Measurements from ENCODE around the gene DHX40.

Gene DHX40

DNA sequence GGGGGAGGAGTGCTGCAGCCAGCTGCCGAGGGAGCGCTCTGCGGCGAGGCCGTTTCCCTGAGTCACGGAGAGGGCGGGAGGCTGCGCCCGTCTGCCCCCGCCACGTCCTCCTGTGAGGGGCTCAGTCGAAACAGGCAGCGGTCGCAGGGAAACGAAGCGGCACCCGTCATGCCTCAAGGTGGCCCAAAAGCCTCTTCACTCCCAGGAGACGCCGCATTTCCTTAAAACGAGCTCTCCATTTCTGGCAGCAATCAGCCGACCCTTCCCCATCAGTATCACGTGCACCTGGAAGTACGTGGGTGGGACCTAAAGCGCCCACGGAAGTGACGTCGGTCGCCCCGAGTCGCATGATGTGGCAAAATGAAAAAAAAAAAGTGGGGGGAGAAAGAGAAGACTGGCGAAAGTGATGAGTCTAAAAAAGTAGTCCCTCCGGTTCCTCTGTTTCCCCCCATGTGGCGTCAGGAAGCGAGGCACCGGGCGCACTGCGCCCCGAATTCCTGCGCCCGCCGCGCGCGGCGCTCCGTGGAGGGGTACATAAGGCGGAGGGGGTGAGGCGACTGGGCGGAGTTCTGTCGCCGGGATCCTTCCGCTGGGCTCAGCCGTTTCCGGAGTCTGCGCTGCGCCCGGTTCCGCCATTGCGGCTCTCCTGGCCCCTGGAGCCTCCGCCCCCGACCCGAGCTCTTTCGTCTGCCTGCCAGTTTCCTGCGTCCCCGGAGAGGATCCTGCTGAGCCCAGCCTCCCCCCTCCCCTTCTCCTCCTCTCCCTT is 54.1 kb downstream of the DHX40 start, which contains the start of gene CLTC:
Gene CLTC, plus strand, starts transcription at position 598 of the 766 bp plus-strand sequence. CDS start 237 bp downstream, outside the sequence.
- peak within 1 kb of the TSS; percentile 70 to 79 for H3K4me3 ChIP-seq (ENCODE audit: low read depth in 1 of 2, low read length in 2 of 2)
- H3K36me3 ChIP-seq (ENCODE audit: insufficient read depth, low read length): peaks cover 14% of the 10 kb centered on the region
- H3K4me2 ChIP-seq (ENCODE audit: insufficient read depth, low read length): peak within 1 kb of the TSS; percentile 91
- H3K79me2 ChIP-seq (ENCODE audit: insufficient read depth, low read length): peaks cover 68% of the 10 kb centered on the region
- TF ChIP-seq EZH2 (IDR thresholded peaks at IDR 0.05; ENCODE audit: borderline replicate concordance, low read depth, low read length, severe bottlenecking): no peak
- TF ChIP-seq, protein P1, sequence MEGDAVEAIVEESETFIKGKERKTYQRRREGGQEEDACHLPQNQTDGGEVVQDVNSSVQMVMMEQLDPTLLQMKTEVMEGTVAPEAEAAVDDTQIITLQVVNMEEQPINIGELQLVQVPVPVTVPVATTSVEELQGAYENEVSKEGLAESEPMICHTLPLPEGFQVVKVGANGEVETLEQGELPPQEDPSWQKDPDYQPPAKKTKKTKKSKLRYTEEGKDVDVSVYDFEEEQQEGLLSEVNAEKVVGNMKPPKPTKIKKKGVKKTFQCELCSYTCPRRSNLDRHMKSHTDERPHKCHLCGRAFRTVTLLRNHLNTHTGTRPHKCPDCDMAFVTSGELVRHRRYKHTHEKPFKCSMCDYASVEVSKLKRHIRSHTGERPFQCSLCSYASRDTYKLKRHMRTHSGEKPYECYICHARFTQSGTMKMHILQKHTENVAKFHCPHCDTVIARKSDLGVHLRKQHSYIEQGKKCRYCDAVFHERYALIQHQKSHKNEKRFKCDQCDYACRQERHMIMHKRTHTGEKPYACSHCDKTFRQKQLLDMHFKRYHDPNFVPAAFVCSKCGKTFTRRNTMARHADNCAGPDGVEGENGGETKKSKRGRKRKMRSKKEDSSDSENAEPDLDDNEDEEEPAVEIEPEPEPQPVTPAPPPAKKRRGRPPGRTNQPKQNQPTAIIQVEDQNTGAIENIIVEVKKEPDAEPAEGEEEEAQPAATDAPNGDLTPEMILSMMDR (IDR thresholded peaks at IDR 0.05; ENCODE audit: borderline replicate concordance, extremely low read depth, low read length, poor library complexity, severe bottlenecking): no peak
- H2AFZ ChIP-seq (ENCODE audit: low read depth, low read length): peak within 1 kb of the TSS; percentile 86
- H3K4me1 ChIP-seq (ENCODE audit: insufficient read depth, low read length): peaks cover 48% of the 10 kb centered on the region
- peaks cover 39% of the 10 kb centered on the region for H4K20me1 ChIP-seq (ENCODE audit: insufficient read depth, low read length)
- H3K9me3 ChIP-seq (ENCODE audit: insufficient read depth, low read length, severe bottlenecking): no peaks in the 10 kb centered on the region
- ATAC-seq (ENCODE audit: insufficient read depth, low read depth) (peak; percentile 88), DNase-seq (peak; percentile 92)
- H3K9ac ChIP-seq (ENCODE audit: low read depth, low read length): peak within 1 kb of the TSS; percentile 81
- peak within 1 kb of the TSS; percentile 98 for H3K27ac ChIP-seq (ENCODE audit: low read length)
- no peaks in the 10 kb centered on the region for H3K27me3 ChIP-seq (ENCODE audit: insufficient read depth, low read length, poor library complexity)

DNA sequence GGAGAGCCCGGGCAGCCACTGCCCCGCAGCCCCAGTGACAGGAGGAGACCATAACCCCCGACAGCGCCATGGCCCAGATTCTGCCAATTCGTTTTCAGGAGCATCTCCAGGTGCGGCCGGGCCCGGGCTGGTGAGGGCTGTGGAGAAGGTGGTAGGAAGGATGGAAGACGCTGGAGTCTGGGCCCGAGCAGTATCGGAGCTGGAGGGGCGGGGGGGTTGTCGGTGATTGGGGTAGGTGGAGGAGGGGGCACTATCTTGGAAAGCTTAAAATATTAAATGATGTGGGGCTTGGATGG is 54.6 kb downstream of the DHX40 start:
- Histone ChIP-seq H3K4me1 (ENCODE audit: insufficient read depth, low read length) (peaks cover 50% of the 10 kb centered on the region), H3K9me3 (ENCODE audit: insufficient read depth, low read length, severe bottlenecking) (no peaks in the 10 kb centered on the region), H3K4me2 (ENCODE audit: insufficient read depth, low read length) (peak overlapping the region; percentile 91), H4K20me1 (ENCODE audit: insufficient read depth, low read length) (peaks cover 40% of the 10 kb centered on the region), H3K9ac (ENCODE audit: low read depth, low read length) (peak overlapping the region; percentile 81), H3K79me2 (ENCODE audit: insufficient read depth, low read length) (peaks cover 73% of the 10 kb centered on the region), H3K27me3 (ENCODE audit: insufficient read depth, low read length, poor library complexity) (no peaks in the 10 kb centered on the region), H3K36me3 (ENCODE audit: insufficient read depth, low read length) (peaks cover 14% of the 10 kb centered on the region), H3K27ac (ENCODE audit: low read length) (peak overlapping the region; percentile 98), H3K4me3 (ENCODE audit: low read depth in 1 of 2, low read length in 2 of 2) (peak overlapping the region; percentile 70 to 79), H2AFZ (ENCODE audit: low read depth, low read length) (peak overlapping the region; percentile 86)
- ATAC-seq (ENCODE audit: insufficient read depth, low read depth) (no peak), DNase-seq (no peak)
- TF ChIP-seq, protein P1 (IDR thresholded peaks at IDR 0.05; ENCODE audit: borderline replicate concordance, extremely low read depth, low read length, poor library complexity, severe bottlenecking): no peak
- TF ChIP-seq EZH2 (IDR thresholded peaks at IDR 0.05; ENCODE audit: borderline replicate concordance, low read depth, low read length, severe bottlenecking): no peak

DNA sequence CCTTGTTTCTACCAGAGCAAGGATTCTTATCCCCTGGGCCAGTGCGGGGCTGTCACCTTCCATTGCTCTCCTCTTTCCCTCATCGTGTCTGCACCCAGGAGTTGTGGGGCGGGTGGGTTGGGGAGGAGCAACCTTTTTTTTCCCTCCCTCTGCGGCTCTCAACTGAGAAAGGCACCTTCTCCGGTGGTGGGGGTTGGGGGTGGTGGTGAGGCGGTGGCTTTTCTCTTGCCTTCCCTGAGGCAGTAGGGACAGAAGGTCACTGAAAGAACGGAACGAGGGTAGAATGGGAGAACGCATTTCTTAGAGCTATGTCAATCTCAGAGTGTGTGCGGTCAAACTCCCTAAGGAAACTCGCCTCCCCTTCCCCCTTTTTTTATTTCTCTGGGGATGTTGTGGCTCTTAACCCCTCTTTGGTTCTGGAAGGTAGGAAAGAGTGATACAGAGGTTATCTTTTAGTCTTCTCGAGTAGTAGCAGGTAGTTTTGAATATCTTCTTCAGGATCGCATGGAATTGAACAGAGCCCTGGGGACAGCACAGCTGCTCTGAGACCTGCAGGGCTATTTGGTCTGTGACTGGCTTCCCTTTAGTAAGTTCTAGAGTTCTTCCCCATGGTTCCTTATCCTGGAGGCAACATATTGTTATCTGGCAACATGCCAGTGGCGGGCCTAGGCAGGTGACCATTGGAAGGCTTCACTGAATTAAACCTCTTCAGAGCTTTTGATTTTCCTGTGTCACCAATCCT is 55.3 kb downstream of the DHX40 start:
- Histone ChIP-seq H3K4me1 (ENCODE audit: insufficient read depth, low read length) (peaks cover 55% of the 10 kb centered on the region), H3K27ac (ENCODE audit: low read length) (peak overlapping the region; percentile 98), H2AFZ (ENCODE audit: low read depth, low read length) (peak overlapping the region; percentile 86), H3K36me3 (ENCODE audit: insufficient read depth, low read length) (peaks cover 14% of the 10 kb centered on the region), H3K27me3 (ENCODE audit: insufficient read depth, low read length, poor library complexity) (no peaks in the 10 kb centered on the region), H3K4me2 (ENCODE audit: insufficient read depth, low read length) (peak overlapping the region; percentile 91), H3K9ac (ENCODE audit: low read depth, low read length) (peak overlapping the region; percentile 81), H3K79me2 (ENCODE audit: insufficient read depth, low read length) (peaks cover 80% of the 10 kb centered on the region), H3K9me3 (ENCODE audit: insufficient read depth, low read length, severe bottlenecking) (no peaks in the 10 kb centered on the region), H4K20me1 (ENCODE audit: insufficient read depth, low read length) (peaks cover 45% of the 10 kb centered on the region), H3K4me3 (ENCODE audit: low read depth in 1 of 2, low read length in 2 of 2) (peak overlapping the region; percentile 70 to 79)
- ATAC-seq (ENCODE audit: insufficient read depth, low read depth) (peak; percentile 41), DNase-seq (peak; percentile 75)
- TF ChIP-seq, protein P1 (IDR thresholded peaks at IDR 0.05; ENCODE audit: borderline replicate concordance, extremely low read depth, low read length, poor library complexity, severe bottlenecking): no peak
